Measurements from ENCODE around the gene JAKMIP1.

JAKMIP1 gene

GRCh38 chr4:6105311-6105911 lies 94.9 kb downstream of the JAKMIP1 start:
- Histone ChIP-seq H3K27ac (ENCODE audit: low read depth, low read length) (no peak overlapping the region), H3K4me3 (ENCODE audit: low read depth, low read length) (no peak overlapping the region), H3K27me3 (ENCODE audit: control insufficient read depth, insufficient read depth, low read length) (no peaks in the 10 kb centered on the region), H3K9me3 (ENCODE audit: control insufficient read depth, insufficient read depth, low read depth, low read length) (peaks cover 9% of the 10 kb centered on the region), H3K36me3 (ENCODE audit: control insufficient read depth, insufficient read depth, low read length) (no peaks in the 10 kb centered on the region; the same call in 1 of the 2 replicates), H3K4me1 (ENCODE audit: control insufficient read depth, insufficient read depth, low read length) (peaks cover 8% of the 10 kb centered on the region), H3K9ac (ENCODE audit: low read length) (no peak overlapping the region)

GRCh38 chr4:6104541-6105130 lies 95.7 kb downstream of the JAKMIP1 start:
- Histone ChIP-seq H3K27ac (ENCODE audit: low read depth, low read length) (no peak overlapping the region), H3K27me3 (ENCODE audit: control insufficient read depth, insufficient read depth, low read length) (no peaks in the 10 kb centered on the region), H3K9ac (ENCODE audit: low read length) (no peak overlapping the region), H3K4me1 (ENCODE audit: control insufficient read depth, insufficient read depth, low read length) (peaks cover 8% of the 10 kb centered on the region), H3K4me3 (ENCODE audit: low read depth, low read length) (no peak overlapping the region), H3K9me3 (ENCODE audit: control insufficient read depth, insufficient read depth, low read depth, low read length) (peaks cover 9% of the 10 kb centered on the region), H3K36me3 (ENCODE audit: control insufficient read depth, insufficient read depth, low read length) (no peaks in the 10 kb centered on the region; the same call in 1 of the 2 replicates)

GRCh38 chr4:6097581-6097980 lies 102.8 kb downstream of the JAKMIP1 start:
- no peak overlapping the region for H3K9ac ChIP-seq (ENCODE audit: low read length)

GRCh38 chr4:6095897-6096296 lies 104.5 kb downstream of the JAKMIP1 start:
- Histone ChIP-seq H3K9me3 (ENCODE audit: control insufficient read depth, insufficient read depth, low read depth, low read length) (no peaks in the 10 kb centered on the region), H3K4me1 (ENCODE audit: control insufficient read depth, insufficient read depth, low read length) (peaks cover 16% of the 10 kb centered on the region), H3K4me3 (ENCODE audit: low read depth, low read length) (no peak overlapping the region), H3K27ac (ENCODE audit: low read depth, low read length) (no peak overlapping the region), H3K27me3 (ENCODE audit: control insufficient read depth, insufficient read depth, low read length) (no peaks in the 10 kb centered on the region), H3K9ac (ENCODE audit: low read length) (no peak overlapping the region), H3K36me3 (ENCODE audit: control insufficient read depth, insufficient read depth, low read length) (no peaks in the 10 kb centered on the region)

More at GRCh38 chr4:6097581-6097980, 102.8 kb downstream of the JAKMIP1 start:
- H3K36me3 ChIP-seq (ENCODE audit: control insufficient read depth, insufficient read depth, low read length): no peaks in the 10 kb centered on the region
- H3K27ac ChIP-seq (ENCODE audit: low read depth, low read length): no peak overlapping the region
- peaks cover 10% of the 10 kb centered on the region; the same call in 1 of the 2 replicates for H3K4me1 ChIP-seq (ENCODE audit: control insufficient read depth, insufficient read depth, low read length)
- no peak overlapping the region for H3K4me3 ChIP-seq (ENCODE audit: low read depth, low read length)
- H3K27me3 ChIP-seq (ENCODE audit: control insufficient read depth, insufficient read depth, low read length): no peaks in the 10 kb centered on the region
- H3K9me3 ChIP-seq (ENCODE audit: control insufficient read depth, insufficient read depth, low read depth, low read length): no peaks in the 10 kb centered on the region

- H3K4me3 ChIP-seq (ENCODE audit: low read depth, low read length): no peak overlapping the region
- H3K9ac ChIP-seq (ENCODE audit: low read length): no peak overlapping the region
- peaks cover 16% of the 10 kb centered on the region for H3K4me1 ChIP-seq (ENCODE audit: control insufficient read depth, insufficient read depth, low read length)
- no peaks in the 10 kb centered on the region for H3K9me3 ChIP-seq (ENCODE audit: control insufficient read depth, insufficient read depth, low read depth, low read length)
- H3K27ac ChIP-seq (ENCODE audit: low read depth, low read length): no peak overlapping the region
- H3K27me3 ChIP-seq (ENCODE audit: control insufficient read depth, insufficient read depth, low read length): no peaks in the 10 kb centered on the region; the same call in 1 of the 2 replicates
- no peaks in the 10 kb centered on the region for H3K36me3 ChIP-seq (ENCODE audit: control insufficient read depth, insufficient read depth, low read length)
Measured at GRCh38 chr4:6095023-6095752, 105.2 kb downstream of the JAKMIP1 start.

GRCh38 chr4:6093671-6094070 lies 106.7 kb downstream of the JAKMIP1 start:
- Histone ChIP-seq H3K36me3 (ENCODE audit: control insufficient read depth, insufficient read depth, low read length) (no peaks in the 10 kb centered on the region), H3K4me1 (ENCODE audit: control insufficient read depth, insufficient read depth, low read length) (peaks cover 17% of the 10 kb centered on the region), H3K9ac (ENCODE audit: low read length) (no peak overlapping the region), H3K27ac (ENCODE audit: low read depth, low read length) (no peak overlapping the region), H3K27me3 (ENCODE audit: control insufficient read depth, insufficient read depth, low read length) (peaks cover 9% of the 10 kb centered on the region), H3K9me3 (ENCODE audit: control insufficient read depth, insufficient read depth, low read depth, low read length) (no peaks in the 10 kb centered on the region), H3K4me3 (ENCODE audit: low read depth, low read length) (no peak overlapping the region)

- Histone ChIP-seq H3K27me3 (ENCODE audit: control insufficient read depth, insufficient read depth, low read length) (peaks cover 11% of the 10 kb centered on the region), H3K27ac (ENCODE audit: low read depth, low read length) (no peak overlapping the region), H3K36me3 (ENCODE audit: control insufficient read depth, insufficient read depth, low read length) (no peaks in the 10 kb centered on the region), H3K4me3 (ENCODE audit: low read depth, low read length) (no peak overlapping the region), H3K9ac (ENCODE audit: low read length) (no peak overlapping the region), H3K4me1 (ENCODE audit: control insufficient read depth, insufficient read depth, low read length) (peaks cover 24% of the 10 kb centered on the region), H3K9me3 (ENCODE audit: control insufficient read depth, insufficient read depth, low read depth, low read length) (no peaks in the 10 kb centered on the region)
Measured at GRCh38 chr4:6092971-6093370, 107.4 kb downstream of the JAKMIP1 start.

GRCh38 chr4:6092131-6092530 lies 108.2 kb downstream of the JAKMIP1 start:
- no peak overlapping the region for H3K27ac ChIP-seq (ENCODE audit: low read depth, low read length)
- H3K36me3 ChIP-seq (ENCODE audit: control insufficient read depth, insufficient read depth, low read length): no peaks in the 10 kb centered on the region
- H3K4me3 ChIP-seq (ENCODE audit: low read depth, low read length): no peak overlapping the region
- H3K9me3 ChIP-seq (ENCODE audit: control insufficient read depth, insufficient read depth, low read depth, low read length): no peaks in the 10 kb centered on the region
- H3K9ac ChIP-seq (ENCODE audit: low read length): no peak overlapping the region
- H3K27me3 ChIP-seq (ENCODE audit: control insufficient read depth, insufficient read depth, low read length): peaks cover 11% of the 10 kb centered on the region
- peaks cover 31% of the 10 kb centered on the region for H3K4me1 ChIP-seq (ENCODE audit: control insufficient read depth, insufficient read depth, low read length)

- Histone ChIP-seq H3K9ac (ENCODE audit: low read length) (no peak overlapping the region), H3K27me3 (ENCODE audit: control insufficient read depth, insufficient read depth, low read length) (peaks cover 11% of the 10 kb centered on the region), H3K4me1 (ENCODE audit: control insufficient read depth, insufficient read depth, low read length) (peaks cover 38% of the 10 kb centered on the region), H3K4me3 (ENCODE audit: low read depth, low read length) (no peak overlapping the region), H3K36me3 (ENCODE audit: control insufficient read depth, insufficient read depth, low read length) (no peaks in the 10 kb centered on the region), H3K27ac (ENCODE audit: low read depth, low read length) (no peak overlapping the region), H3K9me3 (ENCODE audit: control insufficient read depth, insufficient read depth, low read depth, low read length) (no peaks in the 10 kb centered on the region)
Measured at GRCh38 chr4:6090931-6091330, 109.4 kb downstream of the JAKMIP1 start.

- no peak overlapping the region for H3K4me3 ChIP-seq (ENCODE audit: low read depth, low read length)
- 0 out of 2 replicates have a peak, but pooled peaks cover 5% of the 10 kb centered on the region for H3K9me3 ChIP-seq (ENCODE audit: control insufficient read depth, insufficient read depth, low read depth, low read length)
- H3K4me1 ChIP-seq (ENCODE audit: control insufficient read depth, insufficient read depth, low read length): peaks cover 33% of the 10 kb centered on the region
- no peak overlapping the region for H3K9ac ChIP-seq (ENCODE audit: low read length)
- H3K36me3 ChIP-seq (ENCODE audit: control insufficient read depth, insufficient read depth, low read length): peaks cover 4% of the 10 kb centered on the region; the same call in 1 of the 2 replicates
- H3K27me3 ChIP-seq (ENCODE audit: control insufficient read depth, insufficient read depth, low read length): peaks cover 11% of the 10 kb centered on the region
- H3K27ac ChIP-seq (ENCODE audit: low read depth, low read length): no peak overlapping the region
Measured at GRCh38 chr4:6088950-6089349, 111.4 kb downstream of the JAKMIP1 start.
